Activated CD4-positive, alpha-beta T cell treated with anti-CD3 and anti-CD28 coated beads for 36 hours (primary cell): ENCODE results near the gene L2HGDH. TPM values are rescaled to one million over a fixed set of nuclear protein-coding genes. Genes with fewer than 3 reads are reported as not detected.
A peak's percentile ranks its signal among the peaks of the same experiment; 100 is the strongest.

Experiments used
- ATAC-seq: fragments of 200-7000 bp; cut with Tn5 transposase; one replicate; pipeline ENCODE4 v1.10.0; 2021; ENCODE audit warnings: mild to moderate bottlenecking, moderate library complexity
- CTCF ChIA-PET: fragments of 350-600 bp; sonication (Branson Sonifier 250); formaldehyde crosslinking; loops from one replicate; lab custom pipeline; 2021; ENCODE audit warnings: antibody characterized with exemption; lab: Charles Lee
- POLR2A ChIA-PET: fragments of 350-600 bp; sonication (Branson Sonifier 250); formaldehyde crosslinking; loops from one replicate; lab custom pipeline; 2021; ENCODE audit warnings: antibody characterized with exemption, inconsistent platforms; lab: Charles Lee
- DNase-seq: peaks from one replicate; pipeline ENCODE4 v3.0.0-alpha.2; 2020
- H3K27ac Mint-ChIP-seq: one replicate; pipeline ENCODE4 v1.8.0; 2021; ENCODE audit warnings: mixed read lengths
- H3K27me3 Mint-ChIP-seq: one replicate; pipeline ENCODE4 v1.8.0; 2021; ENCODE audit warnings: mixed read lengths
- H3K36me3 Mint-ChIP-seq: one replicate; pipeline ENCODE4 v1.8.0; 2021; ENCODE audit warnings: low read depth, mixed read lengths
- H3K4me1 Mint-ChIP-seq: one replicate; pipeline ENCODE4 v1.8.0; 2021; ENCODE audit warnings: mixed read lengths
- H3K4me3 Mint-ChIP-seq: one replicate; pipeline ENCODE4 v1.8.0; 2021; ENCODE audit warnings: mild to moderate bottlenecking, moderate library complexity, mixed read lengths
- H3K9me3 Mint-ChIP-seq: one replicate; pipeline ENCODE4 v1.8.0; 2021; ENCODE audit warnings: low read depth, mixed read lengths
- intact Hi-C, 2 experiments: fragments of 100-400 bp; cut with DNase I in 1 of 2; cut with micrococcal nuclease in 1 of 2; formaldehyde crosslinking; loops; one replicate each; pipeline versions ENCODE4 v1.14.2 to v1.15.1; 2022 to 2024; cut with DNase I, micrococcal nuclease
- total RNA-seq, 2 experiments: library from RNA; stranded (reverse); gene quantifications; one replicate each; pipeline ENCODE4 v1.2.3, GENCODE V29; 2021

Gene L2HGDH
- total RNA-seq, 2 experiments from 2014 or later: 12.8 to 19.0 TPM

DNA sequence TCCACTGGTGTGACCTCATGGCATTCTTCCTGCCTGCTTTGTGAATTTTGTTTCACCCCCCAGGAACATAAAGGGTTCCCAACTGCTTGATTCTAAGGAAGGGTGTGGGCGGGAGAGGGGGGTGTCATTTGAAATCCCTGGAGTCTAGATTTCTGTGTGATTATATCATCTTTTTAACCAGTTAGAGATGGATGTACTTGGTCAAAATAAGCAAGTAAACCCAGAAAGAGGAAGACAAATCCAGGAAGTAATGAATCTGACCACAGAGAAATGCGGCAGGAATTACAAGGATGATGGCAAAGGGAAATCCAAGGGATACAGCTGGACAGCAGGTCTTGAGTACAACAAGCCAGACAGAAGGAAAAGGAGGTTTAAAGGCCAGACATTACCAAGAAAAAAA lies 38.9 kb upstream of the L2HGDH start:
- Mint-ChIP-seq H3K4me1 (peaks cover 4% of the 10 kb centered on the region), H3K4me3 (no peak overlapping the region), H3K36me3 (peaks cover 7% of the 10 kb centered on the region), H3K27me3 (no peaks in the 10 kb centered on the region), H3K27ac (no peak overlapping the region), H3K9me3 (no peaks in the 10 kb centered on the region)
- ATAC-seq (no peak), DNase-seq (no peak)
- ChIA-PET CTCF (interaction anchor here (1.3 kb wide), 1 partner anchor 30 kb away, joined by 4 read pairs; no protein-coding TSS in a partner anchor), POLR2A (no interaction called here)
- intact Hi-C loops: no loop called here

DNA sequence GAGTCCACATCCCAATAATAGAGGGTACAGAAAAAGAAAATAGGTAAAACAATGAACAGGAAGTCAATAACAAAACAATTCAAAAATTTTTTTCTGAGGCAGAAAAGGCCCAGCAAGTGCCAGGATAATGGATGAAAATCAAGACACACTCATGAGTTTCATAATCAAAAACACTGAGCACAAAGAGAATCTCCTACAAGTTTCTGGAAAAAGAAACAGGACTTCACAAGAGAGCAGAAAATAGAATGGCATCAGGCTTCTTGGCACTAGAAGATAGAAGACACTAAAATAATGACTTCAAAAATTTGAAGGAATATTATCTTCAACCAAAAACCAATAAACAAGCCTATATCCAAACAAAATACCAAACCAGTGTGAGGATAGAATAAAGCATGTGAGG lies 36.9 kb upstream of the L2HGDH start:
- DNase-seq: no peak
- no peak for ATAC-seq
- POLR2A ChIA-PET: no interaction called here
- Mint-ChIP-seq H3K36me3 (peaks cover 5% of the 10 kb centered on the region), H3K9me3 (no peaks in the 10 kb centered on the region), H3K27me3 (peaks cover 3% of the 10 kb centered on the region), H3K27ac (no peak overlapping the region), H3K4me1 (peaks cover 16% of the 10 kb centered on the region), H3K4me3 (no peak overlapping the region)
- CTCF ChIA-PET: interaction anchor here (1.2 kb wide), 1 partner anchor 175 kb away, joined by 5 read pairs; no protein-coding TSS in a partner anchor
- intact Hi-C loops: no loop called here

DNA sequence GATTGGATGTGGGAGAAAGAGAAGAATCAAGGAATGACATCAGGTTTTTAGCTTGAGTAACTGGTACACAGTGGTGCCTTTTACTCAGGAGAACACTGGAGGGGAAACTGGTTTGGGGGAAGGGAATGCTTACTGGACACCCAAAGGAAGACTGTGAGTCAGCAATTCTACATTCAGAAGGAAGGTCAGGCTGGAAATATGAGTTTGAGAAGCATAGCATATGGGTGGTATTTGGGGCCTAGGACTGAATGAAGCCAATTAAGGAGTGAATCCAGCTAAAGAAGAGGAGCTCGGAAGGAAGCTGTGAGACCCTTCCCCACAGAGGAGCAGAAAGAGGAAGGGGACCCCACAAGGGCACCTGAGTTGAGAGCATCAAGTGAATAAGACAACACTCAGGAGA lies 35.5 kb upstream of the L2HGDH start:
- POLR2A ChIA-PET: no interaction called here
- H3K36me3 Mint-ChIP-seq: peaks cover 5% of the 10 kb centered on the region
- no peak for ATAC-seq
- H3K4me1 Mint-ChIP-seq: peaks cover 29% of the 10 kb centered on the region
- H3K4me3 Mint-ChIP-seq: no peak overlapping the region
- DNase-seq: no peak
- no peaks in the 10 kb centered on the region for H3K9me3 Mint-ChIP-seq
- CTCF ChIA-PET: interaction anchor here (0.6 to 1.0 kb wide), 4 partner anchors 16 to 893 kb away, joined by 3 to 4 read pairs (median 3); partner anchors contain the start of gene TMX1
- H3K27ac Mint-ChIP-seq: no peak overlapping the region
- H3K27me3 Mint-ChIP-seq: peaks cover 3% of the 10 kb centered on the region
- intact Hi-C loops: no loop called here

DNA sequence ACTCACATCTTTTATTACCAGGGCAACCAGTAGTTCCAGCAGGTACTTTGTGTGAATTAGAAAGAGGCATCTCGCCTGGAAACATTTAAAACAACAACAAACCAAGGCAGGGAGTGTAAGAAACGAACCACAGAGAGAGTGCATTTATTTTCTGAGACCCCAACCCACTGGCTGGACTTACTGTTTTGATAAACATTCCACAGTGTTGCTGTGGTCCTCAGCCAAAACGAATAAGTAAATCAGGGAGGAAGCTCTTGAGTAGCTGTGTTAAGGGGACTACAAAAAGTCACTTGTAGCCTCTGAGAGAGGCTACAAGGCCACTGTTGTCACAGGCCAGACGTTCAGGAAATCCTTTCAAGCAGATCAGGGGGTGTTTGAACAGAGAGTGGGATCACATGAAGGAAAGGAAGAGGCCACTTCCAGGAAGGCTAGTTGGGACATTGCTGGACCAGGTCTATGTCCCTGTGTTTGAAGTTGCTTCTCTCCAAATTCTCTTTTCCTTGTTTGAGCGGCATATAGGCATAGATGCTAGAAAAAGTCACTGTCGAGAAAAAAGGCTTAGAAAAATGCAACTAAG lies 33.9 kb upstream of the L2HGDH start:
- peaks cover 30% of the 10 kb centered on the region for H3K4me1 Mint-ChIP-seq
- DNase-seq (no peak), ATAC-seq (no peak)
- POLR2A ChIA-PET: no interaction called here
- H3K27me3 Mint-ChIP-seq: peaks cover 3% of the 10 kb centered on the region
- intact Hi-C loops: loop anchor here (2.0 kb wide), 1 partner anchor 51 kb away; the partner anchor contains the start of gene CDKL1 (in 2 of the 2)
- CTCF ChIA-PET: interaction anchor here (0.5 to 1.5 kb wide), 3 partner anchors 9 to 652 kb away, joined by 3 to 4 read pairs (median 4); no protein-coding TSS in a partner anchor
- no peak overlapping the region for H3K27ac Mint-ChIP-seq
- H3K9me3 Mint-ChIP-seq: no peaks in the 10 kb centered on the region
- H3K36me3 Mint-ChIP-seq: peaks cover 5% of the 10 kb centered on the region
- no peak overlapping the region for H3K4me3 Mint-ChIP-seq

DNA sequence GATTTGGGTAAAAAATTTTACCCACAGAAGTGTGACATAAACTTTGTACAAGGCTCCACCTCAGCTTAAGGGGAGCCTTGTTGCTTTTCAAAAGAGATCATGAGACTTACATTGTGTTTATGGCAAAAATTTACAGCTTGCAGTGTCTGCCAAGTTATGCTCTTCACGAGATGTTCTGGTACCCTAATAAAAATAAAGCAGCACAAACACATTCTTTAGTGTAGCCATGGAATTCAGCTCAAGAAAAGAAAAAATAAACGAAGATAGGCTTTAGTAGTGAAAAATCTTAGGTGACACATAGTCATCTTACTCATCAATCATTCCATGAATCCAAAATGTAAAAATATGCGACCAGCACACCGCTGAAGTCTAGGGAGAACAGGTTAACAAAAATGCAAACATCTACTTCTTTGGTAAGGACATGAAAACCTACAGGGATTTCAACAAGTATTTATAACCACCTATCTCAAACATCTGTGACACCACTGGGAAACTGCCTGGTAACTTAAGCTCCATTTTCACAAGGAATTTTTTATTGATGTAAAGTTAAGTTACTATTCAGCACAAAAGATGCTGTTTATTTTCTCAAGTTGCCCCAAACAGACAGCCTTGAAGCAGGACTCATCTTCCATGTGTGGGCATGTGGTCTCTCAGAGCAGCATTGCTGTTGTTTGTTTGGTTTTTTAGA lies 33.0 kb upstream of the L2HGDH start:
- intact Hi-C loops: loop anchor here (1.0 to 5.0 kb wide), 8 partner anchors 18 to 432 kb away; partner anchors contain the start of genes CDKL1 (in 2 of the 2), MAP4K5 (in 2 of the 2) and SOS2 (in 1 of the 2)
- Mint-ChIP-seq H3K9me3 (no peaks in the 10 kb centered on the region), H3K36me3 (peaks cover 5% of the 10 kb centered on the region), H3K27ac (no peak overlapping the region), H3K4me3 (no peak overlapping the region), H3K27me3 (peaks cover 3% of the 10 kb centered on the region), H3K4me1 (peaks cover 30% of the 10 kb centered on the region)
- ATAC-seq (no peak), DNase-seq (no peak)
- ChIA-PET POLR2A (interaction anchor here (0.5 to 0.8 kb wide), 4 partner anchors 21 to 156 kb away, joined by 5 to 6 read pairs (median 5); no protein-coding TSS in a partner anchor), CTCF (interaction anchor here (1.4 to 3.2 kb wide), 5 partner anchors 10 to 198 kb away, joined by 4 to 20 read pairs (median 8); no protein-coding TSS in a partner anchor)

DNA sequence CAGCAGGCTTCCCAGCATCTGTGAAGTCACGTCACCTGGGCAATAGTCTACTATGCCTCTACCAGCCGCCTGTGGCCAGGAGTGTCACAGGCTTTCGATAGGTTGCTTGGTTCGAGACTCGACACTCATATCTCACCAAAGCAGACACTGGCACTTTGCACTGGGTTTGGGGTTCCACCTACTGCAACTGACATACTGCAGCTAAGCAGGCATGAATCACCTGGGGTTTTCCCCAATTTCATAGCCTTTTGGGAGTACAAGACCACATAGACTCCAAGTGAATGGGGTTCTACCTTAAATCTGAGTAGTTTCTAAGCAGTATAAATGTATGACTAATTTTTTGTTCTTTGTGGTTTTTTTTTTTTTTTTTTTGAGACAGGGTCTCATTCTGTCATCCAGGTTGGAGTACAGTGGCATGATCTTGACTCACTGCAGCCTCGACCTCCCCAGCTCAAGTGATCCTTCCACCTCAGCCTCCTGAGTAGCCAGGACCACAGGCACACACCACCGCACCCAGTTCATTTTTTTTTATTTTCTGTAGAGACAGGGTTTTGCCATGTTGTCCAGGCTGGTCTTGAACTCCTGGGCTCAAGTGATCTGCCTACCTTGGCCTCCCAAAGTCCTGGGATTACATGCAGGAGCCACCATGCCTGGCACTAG lies 32.2 kb upstream of the L2HGDH start:
- Mint-ChIP-seq H3K27ac (peak overlapping the region; percentile 60), H3K36me3 (peaks cover 5% of the 10 kb centered on the region)
- POLR2A ChIA-PET: interaction anchor here (0.6 to 0.8 kb wide), 4 partner anchors 22 to 180 kb away, joined by 4 to 6 read pairs (median 5); no protein-coding TSS in a partner anchor

DNA sequence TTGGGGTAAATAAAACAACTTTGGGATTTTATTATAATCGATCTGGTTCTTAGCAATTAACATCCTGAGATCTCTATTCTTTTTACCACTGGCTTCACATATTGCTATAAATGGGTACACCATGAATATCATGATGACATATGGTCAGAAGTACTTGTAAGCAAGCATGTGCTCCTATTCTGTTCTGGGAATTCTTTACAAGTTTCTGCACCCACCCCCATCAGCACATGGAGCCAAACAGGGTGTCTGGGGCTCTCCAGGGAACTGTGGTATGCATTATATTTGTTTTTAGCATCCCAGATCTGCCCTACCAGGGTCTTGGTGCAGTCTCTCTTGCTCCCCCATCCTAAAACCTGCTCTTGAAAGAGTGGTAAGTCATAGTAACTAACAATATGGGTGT lies 31.4 kb upstream of the L2HGDH start:
- peaks cover 5% of the 10 kb centered on the region for H3K36me3 Mint-ChIP-seq
- ChIA-PET POLR2A (no interaction called here), CTCF (interaction anchor here (0.6 to 3.2 kb wide), 7 partner anchors 8 to 432 kb away, joined by 3 to 20 read pairs (median 8); partner anchors contain the start of genes DMAC2L and L2HGDH)
- no peaks in the 10 kb centered on the region for H3K9me3 Mint-ChIP-seq
- no peak overlapping the region for H3K27ac Mint-ChIP-seq
- no peak overlapping the region for H3K4me3 Mint-ChIP-seq
- peaks cover 3% of the 10 kb centered on the region for H3K27me3 Mint-ChIP-seq
- intact Hi-C loops: loop anchor here (5.0 kb wide), 2 partner anchors 109 to 434 kb away; no protein-coding TSS in a partner anchor
- no peak for ATAC-seq
- H3K4me1 Mint-ChIP-seq: peaks cover 30% of the 10 kb centered on the region
- no peak for DNase-seq

More for the DNA sequence above, 32.2 kb upstream of the L2HGDH start:
- ATAC-seq (peak; percentile 97), DNase-seq (peak; percentile 89)
- H3K9me3 Mint-ChIP-seq: no peaks in the 10 kb centered on the region
- intact Hi-C loops: loop anchor here (1.0 to 5.0 kb wide), 8 partner anchors 19 to 433 kb away; partner anchors contain the start of genes CDKL1 (in 2 of the 2), MAP4K5 (in 2 of the 2) and SOS2 (in 1 of the 2)
- peaks cover 30% of the 10 kb centered on the region for H3K4me1 Mint-ChIP-seq
- peaks cover 3% of the 10 kb centered on the region for H3K27me3 Mint-ChIP-seq
- CTCF ChIA-PET: interaction anchor here (0.6 to 3.2 kb wide), 9 partner anchors 9 to 230 kb away, joined by 3 to 20 read pairs (median 4); partner anchors contain the start of genes DMAC2L and L2HGDH
- peak overlapping the region; percentile 15 for H3K4me3 Mint-ChIP-seq

DNA sequence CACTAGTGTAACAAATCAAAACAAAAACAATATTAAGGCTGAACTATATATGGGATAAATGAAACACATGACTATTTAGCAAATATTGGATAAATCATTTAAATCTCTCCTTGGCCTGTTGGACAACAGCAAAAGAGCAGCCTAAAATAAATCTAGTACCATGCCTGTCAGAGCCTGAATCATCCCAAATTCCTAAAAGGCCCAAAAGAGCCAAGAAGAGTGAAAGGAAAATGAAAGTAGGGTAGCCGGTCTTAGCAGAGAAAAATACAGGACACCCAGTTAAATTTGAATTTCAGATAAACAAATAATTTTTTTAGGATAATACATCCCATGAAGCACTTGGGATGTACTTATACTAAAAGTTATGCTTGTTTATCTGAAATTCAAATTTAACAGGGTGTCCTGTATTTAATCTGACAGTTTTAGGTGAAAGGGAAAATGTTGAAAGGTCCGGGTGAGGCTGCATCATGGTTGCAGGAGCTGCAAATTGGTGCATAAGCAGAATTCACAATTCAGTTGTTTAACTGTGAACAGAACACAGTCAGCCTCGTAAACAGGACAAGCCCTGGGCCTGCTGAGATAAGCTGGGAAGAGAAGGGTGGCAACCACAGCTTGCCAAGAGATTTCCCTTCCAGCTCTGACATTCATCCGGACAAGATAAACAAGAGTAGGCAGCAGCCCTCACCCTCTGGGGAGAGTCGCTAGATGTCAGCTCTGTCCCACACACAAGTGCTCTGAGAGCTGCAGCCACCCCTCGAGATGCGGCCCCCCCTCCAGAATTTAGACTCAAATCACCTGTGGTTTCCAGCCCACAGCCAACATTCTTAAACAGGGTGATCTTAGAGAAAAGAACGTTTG lies 30.4 kb upstream of the L2HGDH start:
- CTCF ChIA-PET: interaction anchor here (1.0 to 3.2 kb wide), 6 partner anchors 13 to 433 kb away, joined by 3 to 20 read pairs (median 8); partner anchors contain the start of genes DMAC2L and L2HGDH
- intact Hi-C loops: loop anchor here (5.0 kb wide), 2 partner anchors 110 to 435 kb away; no protein-coding TSS in a partner anchor

DNA sequence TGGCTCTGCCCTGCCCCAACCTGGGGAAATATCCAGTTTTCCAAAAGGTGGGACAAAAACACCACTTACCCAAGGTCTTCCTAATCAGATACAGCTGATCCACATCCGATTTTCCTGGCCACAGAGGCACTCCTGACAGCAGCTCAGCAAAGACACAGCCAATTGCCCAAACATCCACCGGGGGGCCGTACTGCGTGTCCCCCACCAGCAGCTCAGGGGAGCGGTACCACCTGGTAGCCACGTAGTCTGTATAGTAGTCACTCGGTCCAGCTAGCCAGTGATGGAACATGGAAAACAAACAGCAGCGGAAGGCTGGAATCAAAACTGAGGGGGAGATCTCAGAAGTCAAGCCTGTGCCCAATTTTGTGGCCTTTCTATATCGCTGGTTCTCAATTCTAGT lies 28.9 kb upstream of the L2HGDH start:
- intact Hi-C loops: loop anchor here (5.0 kb wide), 2 partner anchors 111 to 436 kb away; no protein-coding TSS in a partner anchor
- Mint-ChIP-seq H3K9me3 (no peaks in the 10 kb centered on the region), H3K27me3 (peaks cover 3% of the 10 kb centered on the region), H3K27ac (no peak overlapping the region), H3K4me1 (peaks cover 37% of the 10 kb centered on the region), H3K36me3 (peaks cover 5% of the 10 kb centered on the region), H3K4me3 (no peak overlapping the region)
- POLR2A ChIA-PET: no interaction called here
- CTCF ChIA-PET: interaction anchor here (0.5 to 1.1 kb wide), 3 partner anchors 13 to 450 kb away, joined by 3 to 4 read pairs (median 3); no protein-coding TSS in a partner anchor
- ATAC-seq (no peak), DNase-seq (no peak)

More for the DNA sequence above, 30.4 kb upstream of the L2HGDH start:
- no peak overlapping the region for H3K27ac Mint-ChIP-seq
- H3K4me3 Mint-ChIP-seq: no peak overlapping the region
- peaks cover 5% of the 10 kb centered on the region for H3K36me3 Mint-ChIP-seq
- ATAC-seq (no peak), DNase-seq (peak; percentile 76)
- H3K9me3 Mint-ChIP-seq: no peaks in the 10 kb centered on the region
- peaks cover 30% of the 10 kb centered on the region for H3K4me1 Mint-ChIP-seq
- peaks cover 3% of the 10 kb centered on the region for H3K27me3 Mint-ChIP-seq
- POLR2A ChIA-PET: no interaction called here

DNA sequence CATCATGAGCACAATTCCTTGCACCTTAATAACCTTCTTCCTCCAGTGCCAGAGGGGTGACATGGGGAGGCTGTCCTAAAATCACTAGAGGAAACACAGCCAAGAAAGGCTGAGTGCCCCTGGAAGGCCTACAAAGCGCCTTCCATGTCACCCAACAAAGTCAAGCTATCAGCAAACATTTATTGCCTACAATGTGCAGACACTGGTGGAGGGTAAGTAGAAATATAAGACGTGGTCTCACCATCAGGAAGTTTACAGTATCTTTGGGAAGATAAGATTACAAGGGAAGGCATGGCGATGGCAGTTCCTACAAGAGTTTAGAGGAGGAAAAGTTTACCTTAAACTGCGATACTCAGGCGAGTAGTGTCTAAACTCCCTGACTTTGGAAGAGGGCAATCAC lies 28.0 kb upstream of the L2HGDH start:
- Mint-ChIP-seq H3K27ac (no peak overlapping the region), H3K4me1 (peaks cover 36% of the 10 kb centered on the region), H3K9me3 (no peaks in the 10 kb centered on the region), H3K36me3 (peaks cover 5% of the 10 kb centered on the region), H3K4me3 (no peak overlapping the region), H3K27me3 (no peaks in the 10 kb centered on the region)
- ChIA-PET CTCF (interaction anchor here (1.1 kb wide), 1 partner anchor 23 kb away, joined by 3 read pairs; no protein-coding TSS in a partner anchor), POLR2A (no interaction called here)
- intact Hi-C loops: loop anchor here (5.0 kb wide), 2 partner anchors 112 to 437 kb away; no protein-coding TSS in a partner anchor
- no peak for DNase-seq
- no peak for ATAC-seq
